Renal cortex interstitium (tissue), 11 donors: ENCODE results near the gene GCK. TPM values are rescaled to one million over a fixed set of nuclear protein-coding genes. Genes with fewer than 3 reads are reported as not detected.
"Not testable (repeated sequence)": the region's sequence is repeated elsewhere in the genome, so short reads cannot be mapped to it uniquely, and the experiment has no call there.

ENCODE experiments used
- DNase-seq, 11 donors: peaks; one replicate each; pipeline ENCODE4 v3.0.0-alpha.2; 2013; ENCODE audit warnings: low read depth in 9 of 11, low spot score in 4 of 11; ENCODE audit errors: extremely low read depth in 1 of 11
- polyA plus RNA-seq, 3 donors: library from polyadenylated mRNA; unstranded; fragments of 120-200 nt; gene quantifications; one replicate each; pipeline ENCODE4 v1.2.1, GENCODE V29; 2013; ENCODE audit not compliant: insufficient read length in 3 of 3

Gene GCK
- polyA plus RNA-seq, 3 donors = 3.0 to 4.0 (median 3.7) TPM

DNA sequence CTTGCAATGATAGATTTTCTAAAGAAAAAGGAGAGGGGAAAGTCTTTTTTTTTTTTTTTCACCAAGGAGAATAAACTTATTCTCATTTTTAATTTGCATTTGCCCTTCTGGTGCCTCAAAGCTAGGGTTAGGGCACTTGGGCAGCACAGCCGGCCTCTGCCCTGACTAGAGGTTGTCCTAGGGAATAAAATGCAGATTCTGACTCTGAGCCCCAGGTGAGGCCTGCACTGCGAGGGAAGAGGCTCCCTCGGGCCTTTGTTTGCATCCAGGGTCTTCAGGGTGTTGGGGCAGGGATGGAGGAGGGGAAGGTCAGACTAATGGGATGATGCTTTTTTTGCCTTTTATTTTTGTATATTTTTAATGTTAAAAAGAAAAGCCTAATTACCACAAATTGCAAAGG, 55.9 kb downstream of the GCK start:
- no peak for DNase-seq

DNA sequence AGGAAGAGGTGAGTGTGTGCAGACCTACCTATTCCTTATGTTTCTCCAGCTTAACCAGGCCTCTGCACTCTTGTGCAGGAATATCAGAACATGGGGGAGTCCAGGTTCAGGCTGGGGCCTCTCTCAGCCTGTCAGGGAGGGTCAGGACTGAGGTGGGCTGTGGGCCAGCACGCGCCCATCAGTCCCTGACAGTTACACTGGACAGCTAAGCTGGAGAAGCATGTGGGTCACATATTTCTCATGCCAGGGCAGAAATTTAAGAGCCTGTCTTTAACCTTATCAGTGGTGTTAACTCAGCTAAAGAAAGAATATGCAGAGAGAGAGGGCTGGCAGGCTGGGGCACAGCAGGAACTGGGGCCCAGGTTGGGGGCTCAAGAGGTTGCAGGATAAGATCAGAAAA, 57.2 kb downstream of the GCK start:
- no peak for DNase-seq

DNA sequence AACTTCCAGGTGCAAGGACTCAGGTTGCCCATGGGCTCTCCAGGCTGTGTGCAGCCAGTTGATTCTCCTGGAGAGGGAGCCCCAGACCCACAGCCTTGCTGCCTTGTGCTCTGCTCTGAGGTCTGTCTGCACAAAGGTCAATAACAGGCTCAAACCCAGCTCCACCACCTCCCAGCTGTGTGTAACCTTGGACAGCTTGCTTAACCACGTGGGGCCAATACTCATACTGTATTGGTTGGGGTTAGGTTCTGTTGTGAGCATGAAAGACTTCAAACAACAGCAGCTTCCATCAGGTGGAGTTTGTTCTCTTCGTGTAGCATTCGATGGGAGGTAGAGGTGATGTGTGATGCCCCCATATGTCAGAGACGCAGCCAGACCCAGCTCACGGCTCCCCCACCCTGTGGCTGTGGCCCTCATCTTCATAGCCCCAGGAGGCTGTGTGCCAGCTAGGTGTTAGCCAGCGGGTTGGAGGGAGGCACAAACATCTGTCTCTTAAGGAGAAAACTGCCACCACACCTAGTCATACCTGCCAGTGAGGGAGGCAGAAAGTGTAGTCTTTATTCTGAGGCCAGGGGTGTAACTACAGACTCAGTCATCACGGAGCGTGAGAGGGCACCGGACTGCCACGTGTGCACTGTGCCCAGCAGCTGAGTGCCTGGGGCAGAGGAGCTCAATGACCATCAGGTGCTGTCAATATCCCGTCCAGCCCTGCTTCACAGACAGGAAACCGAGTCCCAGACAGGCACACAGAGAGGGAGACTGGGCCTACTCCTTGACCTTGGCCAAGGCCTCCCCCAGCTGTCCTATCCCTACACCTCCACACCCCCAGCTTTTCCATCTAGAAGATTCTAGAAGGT, 57.8 kb downstream of the GCK start:
- DNase-seq = no peak

DNA sequence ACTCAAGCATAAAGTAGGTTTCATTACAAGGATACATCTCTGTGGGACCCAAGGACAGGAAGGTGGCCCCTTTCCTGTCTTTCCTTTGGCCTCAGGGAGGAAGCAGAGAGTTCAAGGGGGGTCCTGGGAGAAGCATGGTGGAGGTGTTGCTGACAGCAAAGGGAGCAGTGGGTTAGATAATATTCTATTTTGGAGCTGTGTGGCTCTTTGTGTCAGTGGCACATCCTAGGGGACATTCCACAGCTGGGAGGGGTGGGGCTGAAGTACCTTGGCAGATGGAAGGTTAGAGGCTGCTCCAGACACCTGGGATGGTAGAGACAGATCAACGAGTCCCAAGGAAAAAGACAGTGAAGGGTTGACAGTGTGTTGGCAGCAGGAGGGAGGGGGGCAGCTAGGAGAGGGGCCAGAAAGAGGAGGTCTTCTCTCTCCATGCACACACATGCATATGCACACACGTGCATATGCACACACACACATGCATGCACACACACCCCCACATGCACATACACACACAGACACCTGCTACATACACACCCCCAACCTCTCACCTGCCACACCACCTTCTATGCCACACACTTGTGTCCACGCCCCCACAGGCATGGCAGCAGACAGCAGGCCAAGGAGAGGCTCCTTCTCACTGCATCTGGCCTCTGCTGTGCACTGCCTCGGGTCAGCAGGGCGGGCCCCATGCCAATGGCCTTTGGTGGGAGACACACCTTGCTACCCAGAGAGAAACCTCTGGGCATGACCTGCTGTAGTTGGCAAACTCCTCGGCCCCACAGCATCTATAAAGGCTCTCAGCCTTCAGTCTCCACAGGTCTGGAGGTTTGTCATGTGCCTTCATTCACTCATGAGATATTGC, 60.3 kb downstream of the GCK start:
- DNase-seq = no peak

DNA sequence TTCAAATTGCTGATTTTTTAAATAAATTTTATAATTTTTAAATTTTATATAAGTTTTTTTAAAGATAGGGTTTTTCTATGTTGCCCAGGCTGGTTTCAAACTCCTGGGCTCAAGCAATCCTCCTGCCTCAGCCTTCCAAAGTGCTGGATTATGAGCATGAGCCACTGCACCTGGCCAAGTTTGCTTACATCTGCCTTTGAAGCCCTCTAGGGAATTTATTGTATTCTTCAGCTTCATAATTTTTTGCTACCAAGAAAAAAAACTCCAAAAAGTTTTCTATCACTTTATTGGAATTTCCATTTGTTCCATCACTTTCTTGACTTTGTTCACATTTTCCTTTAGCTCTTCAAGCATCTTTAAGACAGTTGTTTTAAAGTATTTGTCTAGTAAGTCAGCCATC, 62.1 kb downstream of the GCK start:
- DNase-seq = no peak

DNA sequence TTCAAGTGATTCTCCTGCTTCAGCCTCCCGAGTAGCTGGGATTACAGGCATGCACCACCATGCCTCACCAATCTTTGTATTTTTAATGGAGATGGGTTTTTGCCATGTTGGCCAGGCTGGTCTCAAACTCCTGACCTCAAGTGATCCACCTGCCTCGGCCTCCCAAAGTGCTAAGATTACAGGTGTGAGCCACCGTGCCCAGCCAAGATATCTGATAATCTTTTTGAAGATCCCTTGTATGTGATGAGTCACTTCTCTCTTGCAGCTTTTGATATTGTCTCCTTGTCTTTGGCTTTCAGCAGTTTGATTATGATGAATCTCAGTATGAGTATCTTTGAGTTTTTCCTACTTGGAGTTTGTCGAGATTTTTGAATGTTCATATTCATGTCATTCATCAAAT, 62.7 kb downstream of the GCK start:
- DNase-seq = not testable (repeated sequence)

DNA sequence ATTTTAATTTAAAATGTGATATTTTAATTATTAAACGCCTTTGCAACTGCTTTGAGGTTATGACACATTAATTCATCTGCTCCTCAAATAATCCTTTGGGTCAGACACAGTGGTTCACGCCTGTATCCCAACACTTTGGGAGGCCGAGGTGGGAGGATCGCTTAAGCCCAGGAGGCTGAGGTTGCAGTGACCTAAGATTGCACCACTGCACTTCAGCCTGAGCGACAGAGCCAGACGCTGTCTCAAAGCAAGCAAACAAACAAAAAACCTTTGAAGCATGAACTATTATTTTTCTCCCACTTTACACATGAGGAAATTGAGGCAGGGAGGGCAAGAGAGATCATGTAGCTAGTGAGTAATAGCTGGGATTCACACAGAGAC, 64.4 kb downstream of the GCK start:
- no peak for DNase-seq

DNA sequence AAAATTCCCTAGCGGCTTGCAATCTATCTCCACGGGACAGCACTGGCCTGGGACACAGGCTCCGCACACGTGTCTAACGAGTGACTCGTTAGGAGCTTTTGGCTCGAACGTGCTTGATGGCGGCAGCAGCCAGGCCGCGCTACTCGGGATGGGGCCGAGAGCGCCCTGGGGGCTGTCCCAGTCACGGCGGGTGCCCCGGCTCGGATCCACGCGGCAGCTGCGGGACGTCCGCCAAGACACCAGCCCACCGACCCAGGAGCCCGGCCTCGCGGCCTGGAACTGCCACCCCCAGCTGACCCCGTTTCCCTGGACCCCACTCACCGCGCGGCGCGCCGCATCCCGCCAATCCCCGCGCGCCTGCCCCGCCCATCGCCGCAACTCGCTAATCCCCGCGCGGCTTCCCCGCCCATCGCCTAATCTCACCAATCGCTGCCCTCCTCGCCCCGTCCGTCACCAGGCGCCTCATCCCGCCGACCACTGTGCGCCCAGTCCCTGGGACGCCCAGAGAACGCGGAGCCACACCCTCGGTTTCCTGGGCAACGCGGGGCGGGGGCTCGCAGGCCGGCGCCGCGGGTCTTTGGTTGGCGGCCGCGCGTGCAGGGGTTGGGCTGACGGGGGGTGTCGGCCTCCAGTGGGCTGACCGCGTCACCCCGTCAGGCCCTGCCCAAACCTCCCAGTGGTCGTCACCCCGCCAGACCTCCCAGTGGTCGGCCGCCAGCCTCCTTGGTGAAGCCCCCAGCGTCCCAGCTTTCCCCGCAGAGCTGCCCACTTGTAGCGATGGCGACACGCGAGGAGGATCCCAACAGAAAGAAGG, 65.8 kb downstream of the GCK start, which contains the start of gene POLD2:
TSS of gene POLD2 (minus strand) at position 359 of the 814 bp plus-strand sequence. CDS start 1,495 bp downstream, outside the sequence.
- peak; percentile 86 to 98 (median 96) for DNase-seq

DNA sequence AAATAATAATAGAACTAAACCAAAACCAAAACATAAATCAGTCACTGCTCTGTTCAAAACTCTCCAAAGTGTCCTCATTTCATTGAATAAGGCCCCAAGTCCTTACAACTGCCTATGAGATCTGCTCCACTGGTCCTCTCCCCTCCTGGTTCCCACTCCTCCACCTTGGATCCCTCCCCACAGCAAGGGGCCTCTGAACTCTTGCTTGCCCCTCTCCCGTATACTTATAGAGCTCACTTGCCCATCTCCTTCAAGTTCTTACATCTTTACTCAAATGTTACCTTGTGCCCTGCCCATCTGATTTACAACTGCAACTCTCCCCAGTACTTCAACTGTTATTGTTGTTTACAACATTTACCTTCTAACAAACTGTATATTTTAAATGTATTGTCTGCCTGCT, 66.7 kb downstream of the GCK start:
- no peak for DNase-seq

DNA sequence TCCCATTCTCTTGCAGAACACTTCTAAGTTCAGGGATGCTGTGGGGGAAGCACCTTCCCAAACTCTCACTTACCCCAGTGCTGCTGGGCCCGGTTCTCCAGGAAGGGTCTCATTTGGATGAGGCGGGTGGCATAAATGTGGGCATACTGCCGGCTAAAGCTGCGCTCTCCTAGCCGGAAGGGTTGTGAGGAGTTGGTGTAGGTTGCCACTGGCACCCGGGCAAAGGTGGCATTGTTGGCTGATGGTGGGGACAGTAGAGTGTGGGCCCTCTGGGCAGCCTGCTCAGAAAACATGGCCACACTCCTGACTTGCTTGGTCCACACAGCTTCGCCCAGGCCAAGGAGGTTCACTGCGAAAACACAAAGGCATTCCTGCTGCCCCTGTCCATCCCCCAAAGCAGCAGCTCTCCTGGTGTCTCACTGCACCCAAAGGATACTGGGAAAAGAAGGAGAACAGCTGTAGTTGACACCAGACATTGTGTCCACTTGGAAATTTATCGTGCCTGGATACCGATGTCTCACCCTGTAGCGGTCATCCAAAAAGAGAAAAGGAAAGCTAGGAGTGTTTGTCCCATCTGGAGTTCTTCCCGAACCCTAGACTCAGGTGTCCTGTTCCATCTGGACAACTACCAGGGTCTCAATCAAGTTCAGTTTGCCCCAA, 67.3 kb downstream of the GCK start:
- DNase-seq = no peak

DNA sequence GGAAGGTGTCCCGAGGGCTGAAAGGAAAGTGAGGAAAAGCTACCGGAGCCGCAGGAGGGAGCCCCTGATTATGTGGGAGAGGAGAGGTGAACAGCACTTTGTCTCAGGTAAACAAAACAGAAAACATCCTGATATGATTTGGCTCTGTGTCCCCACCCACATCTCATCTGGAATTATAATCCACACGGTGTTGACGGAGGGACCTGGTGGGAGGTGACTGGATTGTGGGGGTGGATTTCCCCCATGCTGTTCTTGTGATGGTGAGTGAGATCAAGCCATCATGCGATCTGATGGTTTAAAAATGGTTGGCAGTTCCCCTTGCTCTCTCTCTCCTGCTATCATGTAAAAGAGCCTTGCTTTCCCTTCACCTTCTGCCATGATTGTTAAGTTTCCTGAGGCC, 68.8 kb downstream of the GCK start:
- no peak for DNase-seq

DNA sequence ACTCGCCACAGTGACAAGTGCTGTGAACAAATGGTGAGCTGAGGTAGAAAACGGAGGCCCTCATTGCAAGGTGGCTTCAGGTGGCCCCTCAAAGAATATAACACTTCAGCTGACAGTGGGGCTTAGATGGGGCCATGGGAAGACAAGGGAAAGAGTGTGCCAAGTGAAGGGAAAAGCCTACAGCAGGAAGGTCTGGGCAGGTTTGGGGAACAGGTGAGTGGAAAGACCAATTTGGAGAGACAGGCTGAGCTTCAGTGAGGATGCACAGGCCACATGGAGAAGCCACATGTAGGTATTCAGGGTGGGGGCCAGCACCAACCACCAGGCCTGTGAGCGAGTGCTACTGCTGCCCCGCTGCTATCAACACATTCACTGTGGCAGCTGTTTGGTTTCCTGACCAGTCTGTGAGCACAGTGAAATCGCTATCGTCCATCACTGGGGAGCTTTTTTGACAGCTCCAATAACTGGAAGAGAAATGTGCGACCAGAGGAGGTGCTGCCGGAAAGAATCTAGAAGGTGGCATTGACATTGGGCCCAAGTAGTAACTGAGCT, 69.3 kb downstream of the GCK start:
- no peak for DNase-seq

DNA sequence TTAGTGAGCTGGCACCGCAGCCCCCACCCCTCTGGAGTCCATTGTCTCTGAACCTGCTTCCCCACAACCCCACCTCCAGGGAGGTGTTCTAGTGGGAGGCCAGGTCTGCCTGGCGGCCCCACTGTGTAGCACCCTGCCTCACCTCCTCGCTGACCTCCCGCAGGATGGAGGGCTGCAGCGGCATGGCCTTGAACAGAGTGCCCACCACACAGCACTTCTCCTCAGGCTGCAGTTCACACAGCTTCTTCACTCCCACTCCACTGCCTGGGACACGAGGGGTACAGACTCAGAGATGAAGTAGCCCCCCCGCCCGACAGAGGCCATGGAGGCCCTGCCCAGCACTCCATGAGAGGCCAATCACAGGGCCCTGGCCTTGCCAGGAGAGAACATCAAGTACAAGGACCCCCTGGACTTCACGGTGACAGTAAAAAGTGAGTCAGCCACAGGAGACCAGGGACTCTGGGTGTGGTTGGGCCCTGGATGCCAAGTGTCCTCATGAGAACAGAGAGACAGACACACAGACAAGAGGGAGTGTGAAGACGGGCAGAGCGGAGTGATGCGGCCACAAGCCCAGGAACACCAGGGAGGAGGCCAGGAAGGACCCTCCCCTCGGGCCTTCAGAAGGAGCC, 71.3 kb downstream of the GCK start:
- no peak for DNase-seq

DNA sequence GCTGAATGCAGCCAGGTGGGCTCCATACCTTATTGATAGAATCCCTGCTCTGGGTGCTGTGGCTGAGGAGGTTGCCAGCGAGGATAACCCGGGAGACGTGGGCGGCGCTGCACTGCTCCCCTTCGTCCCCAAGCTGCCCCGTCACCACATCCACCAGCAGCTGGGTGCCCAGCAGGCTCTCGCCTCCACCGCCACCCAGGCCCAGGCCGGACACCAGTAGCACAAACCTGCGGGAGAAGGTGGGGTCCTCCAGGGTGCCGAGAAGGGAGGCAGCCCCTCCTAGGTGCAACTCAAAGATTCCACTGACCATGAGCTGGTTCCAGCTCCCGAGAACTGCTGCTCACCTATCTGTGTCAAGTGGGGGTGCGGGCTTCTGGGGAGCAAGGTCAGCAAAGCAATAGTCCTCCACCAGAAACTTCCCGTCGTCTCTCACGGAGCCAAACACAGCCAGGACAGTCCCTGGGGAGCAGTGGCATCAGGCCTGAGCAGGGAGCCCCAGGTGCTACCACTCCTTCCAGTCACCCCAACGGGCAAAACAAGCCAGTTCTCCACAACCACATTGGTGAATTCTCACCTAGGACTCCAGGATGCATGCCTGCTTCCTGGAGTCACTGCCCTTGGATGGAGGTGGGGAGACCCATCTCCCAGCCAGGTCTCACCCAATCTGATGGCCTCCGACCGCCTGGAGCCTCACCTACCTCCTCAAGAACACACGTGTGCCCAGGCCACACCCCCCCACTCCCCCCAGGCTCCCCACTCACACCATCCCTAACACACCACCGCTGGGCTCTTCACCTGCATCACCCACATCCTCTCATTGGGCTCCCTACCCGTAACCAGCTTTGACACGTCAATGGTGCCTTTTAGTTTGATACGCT, 72.2 kb downstream of the GCK start:
- no peak for DNase-seq

DNA sequence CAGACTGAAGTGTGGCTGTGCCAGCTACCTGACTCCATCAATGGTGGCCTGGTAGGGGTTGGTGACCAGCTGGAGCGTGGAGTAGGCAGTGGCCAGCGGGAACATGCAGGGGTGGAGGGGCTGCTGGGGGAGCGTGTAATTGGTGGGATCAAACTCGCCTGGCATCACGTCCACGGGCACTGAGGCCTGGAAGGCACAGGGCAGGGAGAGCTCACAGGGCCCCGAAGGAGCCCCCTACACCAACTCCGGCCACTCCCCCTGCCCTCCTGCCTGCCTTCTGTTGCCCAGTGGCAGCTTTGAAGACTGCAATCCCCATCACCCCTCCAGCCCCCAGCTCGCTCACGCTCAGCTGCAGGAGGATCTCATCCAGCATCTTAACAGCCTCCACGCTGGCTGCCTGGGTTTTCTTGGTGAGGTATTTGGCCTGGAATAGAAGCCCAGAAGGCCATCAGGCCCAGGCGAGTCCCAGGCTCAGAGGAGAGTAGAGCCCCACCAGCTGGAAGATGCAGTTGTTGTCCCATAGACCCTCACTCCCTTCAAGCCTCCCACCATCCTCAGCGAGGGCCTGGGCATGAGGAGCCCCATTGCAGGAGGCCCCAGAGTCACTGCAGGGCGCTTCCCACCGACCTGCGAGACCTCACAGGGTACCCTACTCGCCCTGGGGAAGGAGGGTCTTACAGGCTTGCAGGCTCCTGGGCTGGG, 73.0 kb downstream of the GCK start:
- DNase-seq = no peak

DNA sequence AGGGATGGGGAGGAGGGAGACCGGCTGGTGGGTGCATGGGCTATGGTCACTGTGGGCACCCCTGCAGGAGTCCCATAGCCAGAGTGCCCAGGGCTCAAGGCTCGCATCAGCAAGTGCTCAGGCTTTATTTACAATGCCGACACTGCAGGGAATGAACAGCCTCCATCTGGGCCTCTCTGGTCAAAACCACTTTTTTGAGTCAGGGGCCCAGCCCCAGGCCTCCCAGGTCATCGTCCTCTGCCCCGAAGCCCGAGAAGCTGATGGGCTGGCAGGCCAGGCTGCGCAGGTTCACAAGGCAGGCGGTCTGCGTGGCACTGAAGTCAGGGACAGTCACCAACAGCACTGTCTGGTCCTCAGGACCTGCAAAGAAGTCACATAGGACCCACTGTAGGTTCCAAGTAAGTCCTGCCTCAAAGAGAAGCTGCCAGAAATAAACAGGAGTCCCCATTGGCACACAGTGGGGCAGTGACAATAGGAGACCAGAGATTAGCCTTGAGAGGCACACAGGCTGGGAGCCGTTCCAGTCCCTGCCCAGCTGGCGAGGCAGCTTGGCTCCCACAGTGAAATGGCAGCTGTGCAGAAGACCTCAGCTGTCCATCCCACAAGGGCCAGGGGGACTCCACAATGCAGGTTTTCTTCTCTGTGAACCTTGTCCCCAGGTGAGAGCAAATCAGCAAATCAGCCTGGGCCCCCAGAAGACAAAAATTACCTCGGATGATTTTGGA, 74.5 kb downstream of the GCK start:
- no peak for DNase-seq
